ENCODE data around the gene HCRTR1. TPM values are rescaled to one million over a fixed set of nuclear protein-coding genes. Genes with fewer than 3 reads are reported as not detected.

The HCRTR1 gene
- total RNA-seq, 2 donors from 2014 or later, result 0.43 TPM; not detected in 1

- Histone ChIP-seq H3K9me3 (no peaks in the 10 kb centered on the region), H3K4me3 (no peak overlapping the region), H3K27ac (no peak overlapping the region), H3K4me1 (peaks cover 0 to 69% of the 10 kb centered on the region in 2 donors), H3K36me3 (no peaks in the 10 kb centered on the region), H3K27me3 (no peaks in the 10 kb centered on the region)
- DNase-seq (ENCODE audit: low spot score), result no peak
- TF ChIP-seq CTCF (IDR thresholded peaks at IDR 0.05), result no peak
Observed at GRCh38 chr1:31668303-31668883, 50.9 kb downstream of the HCRTR1 start.

GRCh38 chr1:31669433-31669785, 51.9 kb downstream of the HCRTR1 start:
- H3K36me3 ChIP-seq, result no peaks in the 10 kb centered on the region
- H3K27ac ChIP-seq, result peak overlapping the region; percentile 68 to 75
- no peak for DNase-seq (ENCODE audit: low spot score)
- no peaks in the 10 kb centered on the region for H3K27me3 ChIP-seq
- peak overlapping the region in 1 of 2 donors; percentile 40 for H3K4me3 ChIP-seq
- no peak for TF ChIP-seq CTCF (IDR thresholded peaks at IDR 0.05)
- H3K9me3 ChIP-seq, result no peaks in the 10 kb centered on the region
- H3K4me1 ChIP-seq, result peaks cover 0 to 80% of the 10 kb centered on the region in 2 donors

DNA sequence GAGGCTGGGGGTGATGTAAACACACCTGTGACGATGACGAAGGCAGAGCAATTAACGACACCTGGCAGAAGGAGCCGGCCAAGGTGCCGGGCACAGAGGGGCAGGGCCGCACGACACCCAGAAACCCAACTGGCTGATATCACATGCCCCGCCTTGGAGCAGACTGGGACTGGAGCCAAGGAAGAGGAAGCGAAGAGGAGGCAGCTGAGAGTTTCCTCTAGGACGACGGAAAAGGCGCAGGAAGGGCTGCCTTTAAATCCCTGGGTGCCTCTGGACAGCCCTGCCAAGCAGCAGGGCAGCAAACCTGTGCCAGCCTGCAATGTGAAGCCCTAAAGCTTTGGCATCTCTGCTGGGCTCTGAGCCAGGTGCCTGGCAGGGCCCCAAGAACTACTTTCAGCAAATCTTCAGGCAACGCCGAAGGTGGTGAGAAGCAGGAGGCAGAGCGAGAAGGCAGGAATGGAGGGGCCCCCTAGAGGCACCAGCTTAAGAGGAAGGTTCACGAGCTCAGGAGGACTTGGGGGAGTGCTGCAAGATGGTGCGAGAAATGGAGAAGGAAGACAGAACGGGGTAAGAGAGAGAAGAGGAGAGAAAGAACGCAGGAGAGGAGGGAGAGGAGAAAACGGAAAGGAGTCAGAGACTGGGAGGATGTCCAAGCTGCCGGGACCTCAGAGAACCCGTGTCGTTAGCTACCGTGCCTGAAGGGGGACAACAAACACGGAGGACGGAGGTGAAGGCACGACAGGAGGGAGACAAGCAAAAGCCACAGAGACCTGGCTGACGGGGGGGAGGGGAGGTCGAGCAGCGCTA, 52.5 kb downstream of the HCRTR1 start:
- peak in 1 of 2 donors; percentile 46 for TF ChIP-seq CTCF (IDR thresholded peaks at IDR 0.05)

DNA sequence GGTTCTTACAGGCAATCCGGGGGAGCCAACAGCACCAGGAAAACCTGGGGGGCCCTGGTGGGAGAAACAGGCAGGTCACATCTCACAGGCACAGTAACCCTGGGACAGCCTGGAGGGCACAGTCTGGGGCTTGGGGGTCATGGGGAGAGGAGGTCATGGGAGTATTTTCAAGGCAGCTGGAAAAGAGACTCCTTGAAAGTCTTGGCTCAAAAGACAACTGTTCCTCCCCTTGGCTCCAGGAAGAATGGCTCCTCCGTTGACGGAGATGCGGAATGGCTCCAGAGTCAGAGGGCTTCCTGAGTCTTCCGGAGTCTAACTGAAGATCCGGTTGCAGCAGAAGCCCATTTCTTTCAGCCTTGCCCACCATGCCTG, 53.1 kb downstream of the HCRTR1 start:
- Histone ChIP-seq H3K9me3 (no peaks in the 10 kb centered on the region), H3K4me1 (peaks cover 0 to 91% of the 10 kb centered on the region in 2 donors), H3K36me3 (no peaks in the 10 kb centered on the region), H3K4me3 (peak overlapping the region; percentile 4 to 40), H3K27me3 (no peaks in the 10 kb centered on the region), H3K27ac (peak overlapping the region; percentile 68 to 75)
- no peak for DNase-seq (ENCODE audit: low spot score)
- TF ChIP-seq CTCF (IDR thresholded peaks at IDR 0.05), result no peak

More for the DNA sequence above, 52.5 kb downstream of the HCRTR1 start:
- peak; percentile 72 for DNase-seq (ENCODE audit: low spot score)
- H3K36me3 ChIP-seq, result no peaks in the 10 kb centered on the region
- peak overlapping the region; percentile 4 to 40 for H3K4me3 ChIP-seq
- peak overlapping the region; percentile 68 to 75 for H3K27ac ChIP-seq
- no peaks in the 10 kb centered on the region for H3K9me3 ChIP-seq
- H3K4me1 ChIP-seq, result peaks cover 0 to 85% of the 10 kb centered on the region in 2 donors
- no peaks in the 10 kb centered on the region for H3K27me3 ChIP-seq

GRCh38 chr1:31671147-31671546, 53.7 kb downstream of the HCRTR1 start:
- Histone ChIP-seq H3K4me1 (peaks cover 0 to 92% of the 10 kb centered on the region in 2 donors), H3K27ac (peak overlapping the region; percentile 68 to 75), H3K9me3 (no peaks in the 10 kb centered on the region), H3K36me3 (no peaks in the 10 kb centered on the region), H3K4me3 (no peak overlapping the region), H3K27me3 (no peaks in the 10 kb centered on the region)
- no peak for TF ChIP-seq CTCF (IDR thresholded peaks at IDR 0.05)
- DNase-seq (ENCODE audit: low spot score), result no peak
